ENCODE measurements around the gene CCDC148.

GRCh38 chr2:158412206-158412605 is 44.3 kb downstream of the CCDC148 start:
- no peak for TF ChIP-seq CTCF (IDR thresholded peaks at IDR 0.05)
- TF ChIP-seq, protein P1, sequence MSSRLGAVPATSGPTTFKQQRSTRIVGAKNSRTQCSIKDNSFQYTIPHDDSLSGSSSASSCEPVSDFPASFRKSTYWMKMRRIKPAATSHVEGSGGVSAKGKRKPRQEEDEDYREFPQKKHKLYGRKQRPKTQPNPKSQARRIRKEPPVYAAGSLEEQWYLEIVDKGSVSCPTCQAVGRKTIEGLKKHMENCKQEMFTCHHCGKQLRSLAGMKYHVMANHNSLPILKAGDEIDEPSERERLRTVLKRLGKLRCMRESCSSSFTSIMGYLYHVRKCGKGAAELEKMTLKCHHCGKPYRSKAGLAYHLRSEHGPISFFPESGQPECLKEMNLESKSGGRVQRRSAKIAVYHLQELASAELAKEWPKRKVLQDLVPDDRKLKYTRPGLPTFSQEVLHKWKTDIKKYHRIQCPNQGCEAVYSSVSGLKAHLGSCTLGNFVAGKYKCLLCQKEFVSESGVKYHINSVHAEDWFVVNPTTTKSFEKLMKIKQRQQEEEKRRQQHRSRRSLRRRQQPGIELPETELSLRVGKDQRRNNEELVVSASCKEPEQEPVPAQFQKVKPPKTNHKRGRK (CRISPR knock-in tag; IDR thresholded peaks at IDR 0.05; ENCODE audit: borderline replicate concordance), result no peak
- TF ChIP-seq ZNF121 (CRISPR knock-in tag; IDR thresholded peaks at IDR 0.05), result no peak
- TF ChIP-seq, protein P2, sequence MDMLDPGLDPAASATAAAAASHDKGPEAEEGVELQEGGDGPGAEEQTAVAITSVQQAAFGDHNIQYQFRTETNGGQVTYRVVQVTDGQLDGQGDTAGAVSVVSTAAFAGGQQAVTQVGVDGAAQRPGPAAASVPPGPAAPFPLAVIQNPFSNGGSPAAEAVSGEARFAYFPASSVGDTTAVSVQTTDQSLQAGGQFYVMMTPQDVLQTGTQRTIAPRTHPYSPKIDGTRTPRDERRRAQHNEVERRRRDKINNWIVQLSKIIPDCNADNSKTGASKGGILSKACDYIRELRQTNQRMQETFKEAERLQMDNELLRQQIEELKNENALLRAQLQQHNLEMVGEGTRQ (CRISPR knock-in tag; IDR thresholded peaks at IDR 0.05), result no peak
- TF ChIP-seq TEAD4 (CRISPR knock-in tag; IDR thresholded peaks at IDR 0.05), result no peak
- TF ChIP-seq NFYB (CRISPR knock-in tag; conservative IDR thresholded peaks at IDR 0.05; ENCODE audit: low read depth), result no peak
- TF ChIP-seq, protein P3, sequence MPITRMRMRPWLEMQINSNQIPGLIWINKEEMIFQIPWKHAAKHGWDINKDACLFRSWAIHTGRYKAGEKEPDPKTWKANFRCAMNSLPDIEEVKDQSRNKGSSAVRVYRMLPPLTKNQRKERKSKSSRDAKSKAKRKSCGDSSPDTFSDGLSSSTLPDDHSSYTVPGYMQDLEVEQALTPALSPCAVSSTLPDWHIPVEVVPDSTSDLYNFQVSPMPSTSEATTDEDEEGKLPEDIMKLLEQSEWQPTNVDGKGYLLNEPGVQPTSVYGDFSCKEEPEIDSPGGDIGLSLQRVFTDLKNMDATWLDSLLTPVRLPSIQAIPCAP (CRISPR knock-in tag; IDR thresholded peaks at IDR 0.05), result no peak
- no peak for TF ChIP-seq FOXK1 (CRISPR knock-in tag; IDR thresholded peaks at IDR 0.05)
- no peak for TF ChIP-seq IRF2 (CRISPR knock-in tag; IDR thresholded peaks at IDR 0.05; ENCODE audit: borderline replicate concordance, low read depth)
- TF ChIP-seq, protein P4, sequence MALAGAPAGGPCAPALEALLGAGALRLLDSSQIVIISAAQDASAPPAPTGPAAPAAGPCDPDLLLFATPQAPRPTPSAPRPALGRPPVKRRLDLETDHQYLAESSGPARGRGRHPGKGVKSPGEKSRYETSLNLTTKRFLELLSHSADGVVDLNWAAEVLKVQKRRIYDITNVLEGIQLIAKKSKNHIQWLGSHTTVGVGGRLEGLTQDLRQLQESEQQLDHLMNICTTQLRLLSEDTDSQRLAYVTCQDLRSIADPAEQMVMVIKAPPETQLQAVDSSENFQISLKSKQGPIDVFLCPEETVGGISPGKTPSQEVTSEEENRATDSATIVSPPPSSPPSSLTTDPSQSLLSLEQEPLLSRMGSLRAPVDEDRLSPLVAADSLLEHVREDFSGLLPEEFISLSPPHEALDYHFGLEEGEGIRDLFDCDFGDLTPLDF (CRISPR knock-in tag; IDR thresholded peaks at IDR 0.05), result no peak
- TF ChIP-seq CREM (CRISPR knock-in tag; IDR thresholded peaks at IDR 0.05), result no peak
